CD4-positive, alpha-beta T cell treated with Interleukin-6 at 100 ng/mL for 8 hours (primary cell): ENCODE results near the gene ZNF217.
"Not testable (repeated sequence)": the region's sequence is repeated elsewhere in the genome, so short reads cannot be mapped to it uniquely, and the experiment has no call there.

Experiments
- DNase-seq: peaks from one replicate; pipeline ENCODE4 v3.0.0-alpha.2; 2020; ENCODE audit warnings: mixed read lengths, low spot score

ZNF217 gene

GRCh38 chr20:53622247-53623133, 28.9 kb upstream of the ZNF217 start:
- DNase-seq: no peak

DNA sequence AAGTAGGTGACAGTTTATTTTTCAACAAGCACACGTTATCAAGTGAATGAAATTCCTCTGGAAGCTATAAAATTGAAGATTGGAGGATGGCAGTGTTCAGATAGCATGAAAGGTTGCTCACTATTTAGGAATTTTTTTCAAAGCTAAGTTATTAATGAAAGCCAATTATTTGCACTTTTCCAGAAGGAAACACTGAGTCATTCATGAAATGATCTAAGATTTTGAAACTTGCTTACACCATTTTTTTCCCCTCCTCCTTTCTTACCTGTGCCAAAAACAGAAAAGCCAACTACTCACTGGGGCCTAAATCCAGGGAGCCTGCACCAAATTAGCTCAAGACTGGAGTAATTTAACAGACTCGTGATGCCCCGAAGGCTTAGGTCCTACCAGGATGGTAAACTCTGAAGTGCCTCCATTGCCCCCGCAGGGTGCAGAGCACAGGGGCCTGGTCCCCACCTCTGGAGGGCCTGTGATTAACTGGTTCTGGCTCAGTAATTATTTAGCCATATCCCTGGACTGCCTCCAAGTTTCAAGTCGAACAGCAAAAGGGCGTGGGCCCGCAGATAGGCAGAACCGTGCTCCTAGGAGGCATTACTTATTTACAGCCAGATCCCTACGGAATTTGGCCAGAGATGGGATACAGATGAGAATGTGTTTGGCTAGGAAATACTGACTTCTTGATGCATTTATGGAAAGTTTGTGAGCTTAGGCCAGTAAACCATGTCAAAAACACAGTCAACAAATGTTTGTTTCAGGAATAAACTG, 28.0 kb upstream of the ZNF217 start:
- no peak for DNase-seq

GRCh38 chr20:53618490-53619000, 24.9 kb upstream of the ZNF217 start:
- not testable (repeated sequence) for DNase-seq

- no peak for DNase-seq
Observed at GRCh38 chr20:53617791-53618489, 24.3 kb upstream of the ZNF217 start.

GRCh38 chr20:53616489-53616888, 22.9 kb upstream of the ZNF217 start:
- DNase-seq: not testable (repeated sequence)

GRCh38 chr20:53613748-53614147, 20.1 kb upstream of the ZNF217 start:
- no peak for DNase-seq

DNA sequence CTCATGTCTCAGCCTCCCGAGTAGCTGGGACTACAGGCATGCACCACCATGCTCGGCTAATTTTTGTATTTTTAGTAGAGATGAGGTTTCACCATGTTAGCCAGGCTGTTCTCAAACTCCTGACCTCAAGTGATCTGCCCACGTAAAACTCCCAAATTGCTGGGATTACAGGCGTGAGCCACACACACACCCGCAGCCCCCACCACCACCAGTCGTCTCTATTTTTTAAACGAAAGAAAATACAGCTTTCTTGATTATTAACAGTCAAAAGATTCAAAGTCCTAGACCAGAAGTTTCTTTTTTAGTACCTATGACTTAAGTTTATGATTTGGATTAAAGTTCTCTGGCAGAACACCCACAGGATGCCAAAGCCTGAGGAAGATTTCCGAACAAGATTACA, 18.6 kb upstream of the ZNF217 start:
- DNase-seq: not testable (repeated sequence)

- DNase-seq: no peak
Observed at GRCh38 chr20:53611449-53611894, 17.8 kb upstream of the ZNF217 start.

GRCh38 chr20:53609491-53610445, 16.1 kb upstream of the ZNF217 start:
- peak; percentile 85 for DNase-seq

GRCh38 chr20:53608456-53609452, 15.1 kb upstream of the ZNF217 start:
- no peak for DNase-seq

GRCh38 chr20:53608071-53608455, 14.4 kb upstream of the ZNF217 start:
- DNase-seq: no peak

DNA sequence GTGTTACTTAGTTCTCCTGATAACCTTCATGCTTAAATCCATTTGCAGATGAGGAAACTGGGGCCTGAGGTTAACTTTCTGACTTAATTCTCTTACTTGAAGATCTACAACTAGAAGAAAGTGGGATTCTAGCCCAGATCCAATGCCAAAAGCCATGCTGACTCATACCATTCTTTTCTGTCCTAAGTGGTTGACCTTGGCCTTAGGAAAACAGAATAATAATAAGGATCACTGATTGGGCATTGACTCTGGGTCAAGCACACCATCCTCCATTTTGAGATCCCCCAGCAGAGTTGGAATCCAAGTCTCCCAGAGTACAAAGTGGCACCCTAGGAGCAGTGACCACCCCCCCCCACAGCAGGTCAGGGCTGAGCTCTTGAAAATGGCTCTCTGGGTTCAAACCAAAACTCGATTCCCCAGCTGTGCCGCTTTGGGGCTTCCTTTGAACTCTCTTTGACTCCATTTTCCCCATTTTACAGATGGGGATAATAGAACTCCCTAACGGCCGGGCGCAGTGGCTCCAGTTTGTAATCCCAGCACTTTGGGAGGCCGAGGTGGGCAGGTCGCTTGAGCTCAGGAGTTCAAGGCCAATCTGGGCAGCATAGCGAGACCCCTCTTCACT, 12.8 kb upstream of the ZNF217 start:
- no peak for DNase-seq

- DNase-seq: not testable (repeated sequence)
Observed at GRCh38 chr20:53605401-53605800, 11.8 kb upstream of the ZNF217 start.

DNA sequence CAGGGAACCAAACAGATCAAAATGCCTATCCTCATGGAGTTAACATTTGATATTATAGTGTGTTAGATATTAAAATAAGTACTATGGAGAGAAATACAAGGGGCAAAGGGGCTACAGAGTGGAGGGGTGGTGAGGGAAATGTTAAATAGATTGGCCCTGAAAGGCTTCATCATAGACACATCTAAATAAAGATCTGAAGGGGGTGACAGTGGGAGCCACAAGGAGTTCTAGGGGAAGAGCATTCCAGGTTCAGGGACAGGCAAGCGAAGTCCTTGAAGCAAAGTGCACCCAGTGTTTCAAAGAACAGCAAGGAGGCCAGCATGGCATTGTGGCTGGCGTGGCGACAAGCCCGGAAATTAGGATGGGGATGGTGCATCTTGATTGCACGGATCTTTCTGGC, 11.2 kb upstream of the ZNF217 start:
- not testable (repeated sequence) for DNase-seq

DNA sequence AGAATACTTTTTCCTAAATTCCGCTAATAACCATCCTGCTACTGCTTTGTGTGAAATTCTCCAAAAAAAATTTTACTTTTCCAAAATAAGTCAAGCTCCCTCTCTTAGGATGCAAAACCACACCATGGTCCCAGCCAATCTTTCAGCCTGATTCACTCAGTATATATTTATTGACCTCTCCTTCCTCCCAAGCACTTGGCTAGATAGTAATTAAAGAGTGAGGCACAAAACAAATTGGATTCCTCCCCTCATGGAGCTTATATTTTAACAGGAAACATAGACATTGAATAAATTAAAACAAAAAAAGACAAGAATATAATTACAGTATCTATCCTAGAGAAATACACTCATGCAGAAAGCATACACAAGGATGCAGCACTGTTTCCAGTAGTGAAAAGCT, 9.0 kb upstream of the ZNF217 start:
- DNase-seq: no peak

DNA sequence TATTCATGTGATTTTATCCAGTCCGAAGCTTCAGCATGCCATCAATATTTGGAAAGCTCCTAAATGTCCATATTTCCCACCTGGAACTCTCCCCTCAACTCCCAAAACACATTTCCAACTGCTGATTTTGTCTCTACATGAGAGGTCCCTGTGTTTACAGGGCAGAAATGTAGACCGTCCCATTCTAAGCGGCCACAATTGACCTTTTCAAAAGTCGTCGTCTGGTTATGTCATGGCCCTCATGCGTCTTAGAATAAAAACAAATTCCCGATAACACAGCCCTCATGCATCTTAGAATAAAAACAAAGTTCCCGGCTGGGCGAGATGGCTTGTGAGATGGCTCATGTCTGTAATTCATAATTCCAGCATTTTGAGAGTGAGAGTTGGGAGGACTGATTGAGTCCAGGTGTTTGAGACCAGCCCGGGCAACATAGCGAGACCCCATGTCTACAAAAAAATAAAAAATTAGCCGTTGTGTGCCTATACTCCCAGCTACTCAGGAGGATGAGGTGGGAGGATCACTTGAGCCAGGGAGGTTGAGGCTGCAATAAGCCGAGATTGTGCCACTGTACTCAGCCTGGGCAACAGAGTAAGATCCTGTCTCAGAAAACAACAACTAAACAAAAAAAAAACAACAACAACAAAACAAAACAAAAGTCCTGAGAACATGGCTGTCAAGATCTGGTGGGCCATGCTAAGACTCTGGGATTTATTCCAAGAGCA, 6.4 kb upstream of the ZNF217 start:
- DNase-seq: no peak

DNA sequence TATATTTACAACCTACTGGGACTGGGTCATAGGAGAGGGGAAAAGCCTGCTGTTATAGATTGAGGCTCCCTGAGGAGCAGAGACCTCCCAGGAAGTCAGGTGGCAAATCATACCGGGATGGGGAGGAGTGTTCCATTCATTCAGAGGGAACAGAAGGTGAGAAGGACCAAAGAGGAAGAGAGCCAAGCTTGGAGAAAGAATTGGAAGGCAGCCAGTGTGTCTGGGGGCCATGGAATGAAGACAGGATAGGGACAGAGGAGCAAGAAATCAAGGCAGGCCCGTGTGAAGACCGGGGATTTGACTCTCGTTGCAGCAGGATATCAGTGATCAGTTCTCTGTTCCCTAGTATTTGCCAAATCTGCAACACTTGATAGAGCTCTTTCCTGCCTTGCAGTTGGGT, 5.7 kb upstream of the ZNF217 start:
- no peak for DNase-seq

GRCh38 chr20:53599044-53599362, 5.4 kb upstream of the ZNF217 start:
- no peak for DNase-seq
